Ishikawa (cell line): ENCODE results near the gene SPOCK1.

Source experiments
- CEBPB ChIP-seq: IDR thresholded peaks from 2 replicates; pipeline ENCODE4 v1.6.1; 2012
- CREB1 ChIP-seq: IDR thresholded peaks from 2 replicates; pipeline ENCODE4 v1.6.1; 2012; ENCODE audit warnings: low read depth
- EGR1 ChIP-seq: IDR thresholded peaks from 2 replicates; pipeline ENCODE4 v1.6.1; 2012
- EP300 ChIP-seq: IDR thresholded peaks from 2 replicates; pipeline ENCODE4 v1.6.1; 2012; ENCODE audit warnings: borderline replicate concordance
- FOXM1 ChIP-seq: IDR thresholded peaks from 2 replicates; pipeline ENCODE4 v1.6.1; 2012; ENCODE audit warnings: low read depth, borderline replicate concordance
- MAX ChIP-seq: IDR thresholded peaks from 2 replicates; pipeline ENCODE4 v1.6.1; 2012
- NFIC ChIP-seq: IDR thresholded peaks from 2 replicates; pipeline ENCODE4 v1.6.1; 2012
- RAD21 ChIP-seq: IDR thresholded peaks from 2 replicates; pipeline ENCODE4 v1.6.1; 2012; ENCODE audit warnings: low read depth
- TAF1 ChIP-seq: IDR thresholded peaks from 2 replicates; pipeline ENCODE4 v1.6.1; 2012; ENCODE audit warnings: low read depth, mild to moderate bottlenecking
- TCF12 ChIP-seq: IDR thresholded peaks from 2 replicates; pipeline ENCODE4 v1.6.1; 2012; ENCODE audit warnings: low read depth
- TEAD4 ChIP-seq: IDR thresholded peaks from 2 replicates; pipeline ENCODE4 v1.6.1; 2012
- YY1 ChIP-seq: IDR thresholded peaks from 2 replicates; pipeline ENCODE4 v1.6.1; 2012; ENCODE audit warnings: low read depth
- ZBTB7A ChIP-seq: IDR thresholded peaks from 2 replicates; pipeline ENCODE4 v1.6.1; 2012; ENCODE audit warnings: low read depth
- TF ChIP-seq, protein P1 (sequence below): IDR thresholded peaks from 2 replicates; pipeline ENCODE4 v1.6.1; 2012
- TF ChIP-seq, protein P2 (sequence below): IDR thresholded peaks from 2 replicates; pipeline ENCODE4 v1.6.1; 2012; ENCODE audit warnings: low read depth, mild to moderate bottlenecking

Gene SPOCK1

DNA sequence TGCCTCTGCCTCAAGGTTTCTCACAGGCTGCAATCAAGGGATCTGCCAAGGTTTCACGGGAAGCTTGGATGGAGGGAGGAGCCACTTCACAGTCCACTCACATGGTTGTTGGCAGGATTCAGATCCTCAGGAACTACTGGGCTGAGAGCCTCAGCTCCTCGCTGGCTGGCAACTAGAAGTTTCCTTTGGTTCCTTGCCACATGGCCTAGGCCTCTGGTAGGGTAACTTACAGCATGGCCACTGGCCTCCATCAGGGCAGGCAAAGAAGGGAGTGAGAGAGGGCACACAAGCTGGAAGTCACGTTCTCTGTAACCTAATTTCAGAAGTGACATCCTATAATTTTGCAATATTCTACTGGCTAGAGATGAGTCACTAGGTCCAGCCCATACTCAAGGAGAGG, 32.2 kb downstream of the SPOCK1 start:
- no peak for TF ChIP-seq MAX
- no peak for TF ChIP-seq ZBTB7A
- TF ChIP-seq, protein P1, sequence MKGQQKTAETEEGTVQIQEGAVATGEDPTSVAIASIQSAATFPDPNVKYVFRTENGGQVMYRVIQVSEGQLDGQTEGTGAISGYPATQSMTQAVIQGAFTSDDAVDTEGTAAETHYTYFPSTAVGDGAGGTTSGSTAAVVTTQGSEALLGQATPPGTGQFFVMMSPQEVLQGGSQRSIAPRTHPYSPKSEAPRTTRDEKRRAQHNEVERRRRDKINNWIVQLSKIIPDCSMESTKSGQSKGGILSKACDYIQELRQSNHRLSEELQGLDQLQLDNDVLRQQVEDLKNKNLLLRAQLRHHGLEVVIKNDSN = no peak
- no peak for TF ChIP-seq RAD21
- no peak for TF ChIP-seq TAF1
- no peak for TF ChIP-seq EGR1
- no peak for TF ChIP-seq CEBPB

- TF ChIP-seq TCF12 = no peak
- TF ChIP-seq TEAD4 = no peak
- TF ChIP-seq TAF1 = no peak
- TF ChIP-seq ZBTB7A = no peak
- TF ChIP-seq NFIC = no peak
- no peak for TF ChIP-seq MAX
- no peak for TF ChIP-seq EP300
- TF ChIP-seq FOXM1 = no peak
- TF ChIP-seq, protein P1 = no peak
- TF ChIP-seq YY1 = no peak
- no peak for TF ChIP-seq CREB1
- no peak for TF ChIP-seq RAD21
- TF ChIP-seq, protein P2, sequence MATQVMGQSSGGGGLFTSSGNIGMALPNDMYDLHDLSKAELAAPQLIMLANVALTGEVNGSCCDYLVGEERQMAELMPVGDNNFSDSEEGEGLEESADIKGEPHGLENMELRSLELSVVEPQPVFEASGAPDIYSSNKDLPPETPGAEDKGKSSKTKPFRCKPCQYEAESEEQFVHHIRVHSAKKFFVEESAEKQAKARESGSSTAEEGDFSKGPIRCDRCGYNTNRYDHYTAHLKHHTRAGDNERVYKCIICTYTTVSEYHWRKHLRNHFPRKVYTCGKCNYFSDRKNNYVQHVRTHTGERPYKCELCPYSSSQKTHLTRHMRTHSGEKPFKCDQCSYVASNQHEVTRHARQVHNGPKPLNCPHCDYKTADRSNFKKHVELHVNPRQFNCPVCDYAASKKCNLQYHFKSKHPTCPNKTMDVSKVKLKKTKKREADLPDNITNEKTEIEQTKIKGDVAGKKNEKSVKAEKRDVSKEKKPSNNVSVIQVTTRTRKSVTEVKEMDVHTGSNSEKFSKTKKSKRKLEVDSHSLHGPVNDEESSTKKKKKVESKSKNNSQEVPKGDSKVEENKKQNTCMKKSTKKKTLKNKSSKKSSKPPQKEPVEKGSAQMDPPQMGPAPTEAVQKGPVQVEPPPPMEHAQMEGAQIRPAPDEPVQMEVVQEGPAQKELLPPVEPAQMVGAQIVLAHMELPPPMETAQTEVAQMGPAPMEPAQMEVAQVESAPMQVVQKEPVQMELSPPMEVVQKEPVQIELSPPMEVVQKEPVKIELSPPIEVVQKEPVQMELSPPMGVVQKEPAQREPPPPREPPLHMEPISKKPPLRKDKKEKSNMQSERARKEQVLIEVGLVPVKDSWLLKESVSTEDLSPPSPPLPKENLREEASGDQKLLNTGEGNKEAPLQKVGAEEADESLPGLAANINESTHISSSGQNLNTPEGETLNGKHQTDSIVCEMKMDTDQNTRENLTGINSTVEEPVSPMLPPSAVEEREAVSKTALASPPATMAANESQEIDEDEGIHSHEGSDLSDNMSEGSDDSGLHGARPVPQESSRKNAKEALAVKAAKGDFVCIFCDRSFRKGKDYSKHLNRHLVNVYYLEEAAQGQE = no peak
- TF ChIP-seq EGR1 = no peak
- TF ChIP-seq CEBPB = no peak
Observed at GRCh38 chr5:137465930-137466329, 33.2 kb downstream of the SPOCK1 start.

GRCh38 chr5:137462816-137463520, 36.2 kb downstream of the SPOCK1 start:
- TF ChIP-seq TCF12 = no peak

GRCh38 chr5:137462265-137462590, 36.9 kb downstream of the SPOCK1 start:
- TF ChIP-seq EGR1 = no peak
- TF ChIP-seq, protein P1 = no peak
- TF ChIP-seq TAF1 = no peak
- TF ChIP-seq TCF12 = no peak
- TF ChIP-seq MAX = no peak
- TF ChIP-seq, protein P2 = no peak
- TF ChIP-seq TEAD4 = no peak
- TF ChIP-seq YY1 = no peak
- TF ChIP-seq NFIC = no peak
- TF ChIP-seq EP300 = no peak
- TF ChIP-seq CEBPB = no peak

DNA sequence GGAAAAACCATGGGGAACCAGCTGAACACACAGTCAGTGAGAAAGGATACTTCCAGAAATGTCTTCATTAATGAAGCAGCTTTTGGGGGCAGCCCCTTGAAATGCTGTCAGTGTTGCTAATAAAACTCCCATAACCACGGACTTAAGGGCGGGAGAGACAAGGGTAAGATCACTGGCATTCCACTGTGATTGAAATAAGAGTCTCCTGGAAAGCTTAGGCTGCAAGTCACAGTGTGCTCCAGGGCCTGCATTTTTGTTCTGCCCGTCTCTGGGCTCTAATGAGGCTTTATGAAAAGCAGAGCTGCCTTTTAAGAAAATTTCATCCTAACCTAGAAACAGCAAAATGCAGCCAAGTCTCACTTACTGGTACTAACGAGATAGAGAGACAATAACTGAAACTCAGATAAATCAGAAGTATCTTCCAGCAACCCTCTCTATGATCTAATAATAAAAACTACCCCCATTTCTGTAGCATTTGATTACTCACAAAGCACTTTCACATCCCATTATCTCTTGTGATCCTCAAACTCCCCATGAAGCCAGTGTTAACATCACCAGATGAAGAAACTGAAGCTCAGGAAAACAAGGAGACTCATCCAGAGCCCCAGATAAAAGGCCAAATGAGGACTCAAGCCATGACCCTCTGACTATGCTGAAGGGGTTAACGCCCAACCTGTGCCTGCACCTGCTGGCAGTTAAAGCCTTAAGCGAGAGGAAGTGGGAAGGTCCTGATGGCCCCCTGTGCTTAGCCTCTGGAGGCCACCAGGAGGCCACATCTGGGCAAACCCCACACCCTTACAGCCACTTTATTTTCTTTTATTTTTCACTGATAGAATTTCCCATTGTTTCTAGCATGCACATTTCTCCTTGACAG, 37.5 kb downstream of the SPOCK1 start:
- no peak for TF ChIP-seq CEBPB

DNA sequence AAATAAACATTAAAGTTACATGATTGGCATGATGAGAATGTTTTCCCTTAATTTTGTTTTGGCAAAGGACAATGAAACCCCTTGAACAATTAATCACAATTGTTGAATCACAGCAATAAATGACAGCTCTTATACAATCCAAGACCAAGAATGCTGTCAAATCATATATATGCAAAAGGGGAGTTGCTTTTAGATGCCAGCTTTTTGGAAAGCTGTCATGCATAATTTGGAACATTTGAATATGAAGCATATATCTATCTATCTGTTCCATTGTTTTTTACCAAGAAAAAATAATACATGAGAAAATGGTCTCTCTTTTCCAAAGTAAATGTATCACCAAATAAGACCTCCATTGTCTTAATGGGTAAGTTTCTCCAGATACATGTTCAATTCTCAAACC, 44.5 kb downstream of the SPOCK1 start:
- TF ChIP-seq ZBTB7A (no peak), FOXM1 (no peak), NFIC (no peak), RAD21 (no peak), EP300 (no peak), TAF1 (no peak), TEAD4 (no peak), YY1 (no peak), CREB1 (no peak)
- TF ChIP-seq, protein P2 = no peak
